GM10248 (cell line): ENCODE results near the gene PPRC1.
A peak's percentile ranks its signal among the peaks of the same experiment; 100 is the strongest.

Source experiments
- CTCF ChIA-PET: fragments of 300-600 bp; sonication (Branson Sonifier 250); formaldehyde crosslinking; extraction: SDS; loops from one replicate; lab custom pipeline; 2021; ENCODE audit warnings: antibody characterized with exemption; lab: Yijun Ruan, JAX
- POLR2A ChIA-PET: fragments of 350-650 bp; sonication (Branson Sonifier 250); formaldehyde crosslinking; extraction: SDS; loops from one replicate; lab custom pipeline; 2020; ENCODE audit warnings: antibody characterized with exemption; lab: Yijun Ruan, JAX
- DNase-seq: peaks from one replicate; pipeline ENCODE4 v3.0.0; 2012; ENCODE audit errors: extremely low spot score
- CTCF ChIP-seq: IDR thresholded peaks from 2 replicates; pipeline ENCODE4 v1.5.1; 2012; ENCODE audit warnings: mild to moderate bottlenecking, low read depth; ENCODE audit errors: extremely low read depth, missing control alignments, control extremely low read depth

The PPRC1 gene

GRCh38 chr10:102116656-102117055 lies 16.2 kb upstream of the PPRC1 start:
- ChIA-PET POLR2A (no interaction called here), CTCF (interaction anchor here (1.3 to 3.8 kb wide), 2 partner anchors 15 to 43 kb away, joined by 6 to 21 read pairs; partner anchors contain the start of gene PPRC1)

GRCh38 chr10:102117391-102118159 lies 15.3 kb upstream of the PPRC1 start:
- peak; percentile 25 for TF ChIP-seq CTCF
- DNase-seq: peak; percentile 45
- POLR2A ChIA-PET: no interaction called here
- CTCF ChIA-PET: interaction anchor here (1.3 to 3.8 kb wide), 6 partner anchors 8 to 45 kb away, joined by 3 to 21 read pairs (median 6); partner anchors contain the start of gene PPRC1

More at GRCh38 chr10:102116656-102117055, 16.2 kb upstream of the PPRC1 start:
- TF ChIP-seq CTCF: no peak
- DNase-seq: no peak

GRCh38 chr10:102118867-102119266 lies 14.0 kb upstream of the PPRC1 start:
- no peak for TF ChIP-seq CTCF
- no peak for DNase-seq
- CTCF ChIA-PET: interaction anchor here (0.9 to 3.8 kb wide), 9 partner anchors 10 to 301 kb away, joined by 3 to 21 read pairs (median 4); partner anchors contain the start of genes OGA and PPRC1

GRCh38 chr10:102119417-102120141 lies 13.3 kb upstream of the PPRC1 start:
- POLR2A ChIA-PET: no interaction called here
- CTCF ChIA-PET: interaction anchor here (0.9 to 3.8 kb wide), 8 partner anchors 10 to 301 kb away, joined by 3 to 21 read pairs (median 4); partner anchors contain the start of genes OGA and PPRC1
- peak; percentile 82 for DNase-seq
- TF ChIP-seq CTCF: no peak

More at GRCh38 chr10:102118867-102119266, 14.0 kb upstream of the PPRC1 start:
- POLR2A ChIA-PET: interaction anchor here (0.6 kb wide), 1 partner anchor 144 kb away, joined by 6 read pairs; no protein-coding TSS in a partner anchor

GRCh38 chr10:102120142-102120990 lies 12.5 kb upstream of the PPRC1 start, which contains the start of gene LDB1:
Gene LDB1 (minus strand): TSS chr10:102120368. CDS start chr10:102120110, 258 bp downstream.
- CTCF ChIA-PET: interaction anchor here (3.9 kb wide), 1 partner anchor 11 kb away, joined by 33 read pairs; the partner anchor contains the start of gene PPRC1
- POLR2A ChIA-PET: no interaction called here
- no peak for TF ChIP-seq CTCF
- DNase-seq: peak; percentile 87
